ENCODE results near the gene DPH1. TPM values are rescaled to one million over a fixed set of nuclear protein-coding genes. Genes with fewer than 3 reads are reported as not detected.
"Not testable (repeated sequence)": the region's sequence is repeated elsewhere in the genome, so short reads cannot be mapped to it uniquely, and the experiment has no call there.

The DPH1 gene
- polyA plus RNA-seq, 5 donors: 38.3 to 54.3 (median 47.8) TPM

DNA sequence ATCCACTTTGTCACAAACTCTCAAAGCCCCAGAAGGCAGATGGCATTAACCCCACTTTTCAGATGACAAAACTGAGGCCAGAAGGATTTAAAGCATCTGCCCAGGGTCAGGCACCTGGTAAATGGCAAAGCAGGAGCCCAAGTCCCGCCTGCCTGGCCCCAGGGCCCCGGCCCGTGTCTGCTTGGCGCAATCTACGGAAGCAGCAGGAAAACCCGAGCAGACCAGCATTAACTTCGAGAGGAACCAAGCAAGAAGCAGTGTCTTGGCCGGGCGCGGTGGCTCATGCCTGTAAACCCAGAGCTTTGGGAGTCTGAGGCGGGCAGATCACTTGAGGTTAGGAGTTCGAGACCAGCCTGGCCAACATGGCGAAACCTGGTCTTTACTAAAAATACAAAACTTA, 26.4 kb upstream of the DPH1 start:
- DNase-seq: no peak

DNA sequence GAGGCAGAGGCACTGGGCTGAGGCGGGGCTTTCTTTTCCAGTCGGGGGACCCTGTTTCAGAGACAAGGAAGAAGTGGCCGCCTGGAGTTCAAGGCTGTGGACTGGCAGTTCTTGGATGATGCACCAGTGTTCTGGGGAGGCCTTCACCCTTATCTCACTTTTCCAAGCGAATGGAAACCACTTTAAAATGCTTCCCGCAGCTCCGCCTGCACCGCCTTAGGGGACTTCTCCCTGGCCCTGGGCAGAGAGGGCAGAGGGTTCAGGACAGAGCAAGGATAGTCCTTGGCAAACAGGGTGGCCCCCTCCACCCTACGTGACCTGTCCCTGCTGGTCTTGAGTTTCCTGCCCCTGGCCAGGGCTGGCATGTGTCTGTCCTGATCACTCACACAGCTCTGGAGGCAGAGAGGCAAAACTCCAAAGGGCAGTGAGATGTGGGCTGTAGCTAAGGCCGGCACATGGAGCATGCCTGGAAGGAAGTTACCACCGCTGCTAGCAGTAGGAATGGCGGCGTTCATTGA, 25.5 kb upstream of the DPH1 start:
- DNase-seq: no peak

DNA sequence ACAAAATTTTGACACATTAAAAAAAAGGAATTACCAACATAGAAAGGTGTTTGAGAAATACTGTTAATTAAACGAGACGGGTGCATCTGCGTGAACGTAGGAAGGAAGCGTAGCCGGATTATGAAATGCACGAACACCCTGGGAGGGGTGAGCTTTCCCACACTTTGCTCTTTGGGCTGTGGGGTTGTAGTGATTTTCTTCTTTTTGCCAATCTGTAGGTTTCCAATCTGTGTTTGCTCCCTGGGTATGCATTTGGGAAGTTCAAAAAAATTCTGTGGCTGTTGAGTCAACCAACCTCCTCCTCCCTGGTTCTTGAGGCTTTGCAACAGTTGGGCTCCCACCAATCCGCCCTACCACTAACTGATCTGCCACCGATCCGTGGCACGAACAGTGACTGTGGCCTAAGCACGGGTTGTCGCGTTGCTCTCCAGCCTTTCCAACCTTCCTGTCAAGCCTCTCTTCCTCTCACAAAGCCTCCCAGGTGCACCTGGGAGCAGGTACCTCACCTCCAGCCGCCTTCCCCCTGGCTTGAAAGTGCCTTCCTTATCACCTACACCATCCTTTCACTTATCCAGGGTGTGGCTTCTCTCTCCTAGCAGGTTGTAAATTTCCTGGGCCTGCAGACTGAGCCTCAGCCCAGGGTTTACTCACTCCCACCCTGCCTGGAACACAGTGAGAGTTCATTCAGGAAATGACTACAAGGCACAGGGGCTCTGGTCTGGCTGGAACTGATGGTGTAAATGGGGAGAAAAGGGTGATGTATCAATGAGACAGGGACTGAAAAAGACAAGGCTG, 21.4 kb upstream of the DPH1 start:
- no peak for DNase-seq

DNA sequence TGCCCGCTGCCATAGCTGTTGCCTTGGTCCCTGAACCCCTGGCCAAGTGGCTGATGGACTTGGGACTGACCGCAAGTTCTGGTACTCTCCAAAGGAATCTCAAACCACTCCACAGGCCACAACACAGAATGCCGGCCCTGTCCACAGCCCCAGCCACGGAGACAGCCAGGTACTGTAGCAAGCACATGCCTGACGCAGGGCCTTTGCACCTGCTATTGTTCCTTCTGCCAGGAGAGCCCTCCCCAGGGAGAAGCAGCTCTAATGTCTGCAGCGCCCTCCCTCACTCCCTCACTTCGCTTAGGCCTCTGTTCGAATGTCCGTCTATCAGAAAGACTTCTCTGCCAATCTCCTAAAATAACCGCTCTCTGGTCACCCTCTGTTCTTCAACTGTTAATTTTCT, 20.2 kb upstream of the DPH1 start:
- no peak for DNase-seq

DNA sequence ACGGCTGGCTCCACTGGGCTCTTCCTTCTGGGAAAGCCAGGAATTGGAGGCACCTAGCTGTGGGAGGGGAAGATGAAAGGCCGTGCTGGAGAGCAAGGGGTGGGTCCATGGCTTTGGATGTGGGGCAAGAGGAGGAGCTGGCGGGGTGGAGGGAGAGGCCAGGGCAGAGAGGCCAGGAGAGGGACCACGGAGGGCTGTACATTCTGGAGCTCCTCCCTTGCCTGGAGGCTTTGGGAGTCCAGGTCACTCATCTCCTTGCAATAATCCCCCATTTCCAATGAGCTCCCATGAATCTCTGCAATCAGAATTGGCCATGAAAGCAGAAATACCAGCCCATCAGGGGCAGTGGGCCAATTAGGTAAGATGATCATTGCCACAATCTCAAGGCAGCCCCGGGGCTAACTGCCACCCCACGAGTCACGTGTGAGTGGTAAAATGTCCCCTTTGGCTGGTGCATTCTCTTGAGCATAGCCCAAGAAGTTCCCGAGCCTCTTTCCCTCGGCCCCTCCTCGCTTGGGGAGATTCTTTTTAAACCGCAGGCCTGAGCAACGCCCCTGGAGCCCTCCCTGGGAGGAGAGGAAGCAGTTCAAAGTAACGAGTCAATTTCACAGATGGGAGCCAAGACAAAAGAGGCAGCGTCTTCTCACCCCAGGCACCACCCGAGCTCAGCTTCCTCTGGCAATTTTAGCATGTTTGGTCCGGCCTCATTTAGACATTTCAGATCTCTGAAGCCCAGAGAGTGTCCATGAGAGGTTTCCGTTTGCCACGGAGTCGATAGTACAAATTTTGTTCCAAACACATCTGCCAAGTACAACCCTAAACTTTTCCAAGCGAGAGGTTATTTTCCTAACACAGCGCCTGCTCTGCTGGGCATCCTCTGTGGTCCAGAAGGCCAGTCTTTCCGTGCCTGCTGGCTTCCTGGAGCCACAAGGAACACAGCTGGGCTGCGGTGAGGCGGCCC, 18.3 kb upstream of the DPH1 start:
- no peak for DNase-seq

DNA sequence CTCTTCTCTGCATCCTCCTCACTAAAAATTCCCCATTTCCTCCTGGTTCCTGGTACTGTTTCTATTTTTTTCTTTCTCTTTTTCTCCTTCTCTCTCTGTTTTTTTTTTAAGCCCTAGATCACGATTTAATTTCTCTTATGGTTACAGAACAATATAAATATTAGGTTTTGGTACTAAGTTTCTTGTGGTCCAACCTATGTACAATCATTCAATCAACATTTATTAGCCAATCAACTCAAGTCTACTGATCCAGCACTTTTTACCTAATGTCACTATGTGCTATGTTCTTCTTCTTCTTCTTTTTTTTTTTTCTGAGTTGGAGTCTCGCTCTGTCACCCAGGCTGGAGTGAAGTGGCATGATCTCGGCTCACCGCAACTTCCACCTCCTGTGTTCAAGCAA, 17.5 kb upstream of the DPH1 start:
- no peak for DNase-seq

DNA sequence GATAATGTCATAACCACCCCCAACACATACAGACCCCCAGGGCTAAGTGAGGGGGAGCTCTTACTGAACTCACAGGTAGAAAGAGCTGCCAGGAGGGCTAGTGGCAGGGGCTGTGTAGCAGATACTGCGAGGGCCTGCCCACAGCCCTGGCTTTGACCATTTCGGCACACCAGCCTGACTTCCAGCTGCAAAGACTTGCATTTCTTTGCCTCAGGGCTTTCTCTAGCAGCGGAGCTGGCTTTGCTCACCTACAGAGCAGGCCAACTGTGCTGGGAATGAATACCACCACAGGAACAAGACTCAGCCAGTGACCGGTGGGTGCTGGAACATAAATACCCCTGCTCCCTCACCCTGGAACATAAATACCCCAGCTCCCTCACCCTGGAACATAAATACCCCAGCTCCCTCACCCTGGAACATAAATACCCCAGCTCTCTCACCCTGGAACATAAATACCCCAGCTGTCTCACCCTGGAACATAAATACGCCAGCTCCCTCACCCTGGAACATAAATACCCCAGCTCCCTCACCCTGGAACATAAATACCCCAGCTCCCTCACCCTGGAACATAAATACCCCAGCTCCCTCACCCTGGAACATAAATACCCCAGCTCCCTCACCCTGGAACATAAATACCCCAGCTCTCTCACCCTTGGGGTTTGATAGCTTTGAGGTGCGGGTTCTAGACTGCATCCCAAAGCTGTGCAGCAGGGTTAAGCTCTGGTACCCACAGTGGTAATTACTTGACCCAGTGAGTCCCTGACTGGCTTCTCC, 16.5 kb upstream of the DPH1 start:
- not testable (repeated sequence) for DNase-seq

DNA sequence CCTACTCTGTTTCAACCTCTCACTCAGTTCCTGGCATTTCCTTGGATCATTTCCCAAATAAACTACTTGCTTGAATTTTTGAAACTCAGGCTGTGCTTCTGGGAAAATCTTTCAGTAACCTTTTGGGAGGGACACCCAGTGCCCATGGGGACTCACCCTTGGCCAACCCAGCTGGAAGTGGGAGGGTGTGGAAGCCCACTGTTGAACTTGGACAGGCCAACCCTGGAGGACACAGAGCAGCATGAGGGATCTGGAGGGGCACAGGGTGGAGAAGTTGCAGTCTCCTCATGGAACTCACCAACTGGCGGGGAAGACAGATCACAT, 16.0 kb upstream of the DPH1 start:
- DNase-seq: no peak

DNA sequence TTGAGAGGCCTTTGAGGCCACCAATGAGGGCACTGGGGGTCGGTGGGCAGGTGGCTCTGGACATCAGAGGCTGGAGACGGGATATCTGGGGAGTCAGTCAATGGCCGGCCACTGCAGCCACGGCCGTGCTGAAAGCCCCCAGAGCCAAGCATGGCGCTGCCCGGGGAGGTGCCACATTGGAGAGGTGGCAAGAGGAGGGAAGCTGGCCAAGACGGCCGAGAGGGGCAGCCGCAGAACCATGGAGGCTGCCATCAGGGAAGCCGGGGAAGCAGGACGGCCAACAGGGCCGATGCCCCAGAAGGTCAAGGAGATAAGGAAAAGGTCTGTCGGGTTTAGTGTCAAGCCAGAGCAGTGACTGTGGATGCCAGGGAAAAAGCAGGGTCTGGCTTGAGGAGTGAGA, 14.6 kb upstream of the DPH1 start:
- DNase-seq: no peak

DNA sequence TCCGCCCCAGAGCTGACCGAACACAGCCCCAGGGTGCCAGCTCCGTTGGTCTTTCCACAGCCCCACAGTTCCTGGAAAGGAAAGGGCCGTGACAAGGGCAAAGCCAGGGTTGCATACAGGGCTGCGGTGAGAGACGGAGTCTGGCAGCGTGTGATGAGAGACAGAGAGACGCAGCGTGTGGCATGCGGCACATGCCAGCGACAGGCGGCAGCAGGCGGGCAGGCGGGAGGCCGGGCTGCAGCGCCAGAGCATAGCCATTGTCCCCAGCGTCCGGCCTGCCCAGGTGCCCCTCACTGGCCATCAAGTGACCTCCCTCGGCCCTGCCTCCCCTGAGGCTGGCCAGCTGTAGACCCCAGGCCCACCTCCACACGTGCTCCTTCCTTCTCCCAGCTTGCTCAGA, 13.5 kb upstream of the DPH1 start:
- no peak for DNase-seq

DNA sequence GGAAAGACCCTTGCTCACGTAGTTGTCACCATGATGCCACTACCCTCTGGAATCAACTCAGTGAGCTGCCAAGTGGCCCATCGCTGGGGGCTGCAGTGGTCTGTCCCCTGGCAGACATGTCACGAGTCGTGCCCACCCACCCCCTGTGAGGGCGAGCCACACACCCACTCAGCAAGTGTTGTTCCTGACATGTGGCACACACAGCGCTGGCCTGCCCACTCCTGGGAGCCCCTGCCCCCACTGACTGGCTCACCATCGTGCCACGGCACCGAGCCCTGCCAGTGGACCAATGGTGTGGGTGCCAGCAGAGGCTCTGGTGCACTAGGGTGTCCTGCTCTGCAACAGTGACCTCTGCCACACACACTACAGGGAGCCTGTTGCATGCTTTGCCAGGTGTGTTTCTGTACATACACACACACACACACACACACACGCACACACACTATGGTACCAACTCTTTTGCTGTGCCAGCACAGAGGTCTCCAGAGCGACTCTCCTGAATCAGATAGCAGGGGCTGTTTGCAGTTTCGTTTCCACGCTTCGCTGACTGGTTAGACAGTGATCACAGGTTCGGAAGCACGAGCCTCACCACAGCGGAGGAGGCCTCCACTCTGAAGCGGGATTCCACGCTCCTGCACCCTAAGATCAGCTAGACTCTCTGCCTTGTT, 12.5 kb upstream of the DPH1 start:
- DNase-seq: no peak

DNA sequence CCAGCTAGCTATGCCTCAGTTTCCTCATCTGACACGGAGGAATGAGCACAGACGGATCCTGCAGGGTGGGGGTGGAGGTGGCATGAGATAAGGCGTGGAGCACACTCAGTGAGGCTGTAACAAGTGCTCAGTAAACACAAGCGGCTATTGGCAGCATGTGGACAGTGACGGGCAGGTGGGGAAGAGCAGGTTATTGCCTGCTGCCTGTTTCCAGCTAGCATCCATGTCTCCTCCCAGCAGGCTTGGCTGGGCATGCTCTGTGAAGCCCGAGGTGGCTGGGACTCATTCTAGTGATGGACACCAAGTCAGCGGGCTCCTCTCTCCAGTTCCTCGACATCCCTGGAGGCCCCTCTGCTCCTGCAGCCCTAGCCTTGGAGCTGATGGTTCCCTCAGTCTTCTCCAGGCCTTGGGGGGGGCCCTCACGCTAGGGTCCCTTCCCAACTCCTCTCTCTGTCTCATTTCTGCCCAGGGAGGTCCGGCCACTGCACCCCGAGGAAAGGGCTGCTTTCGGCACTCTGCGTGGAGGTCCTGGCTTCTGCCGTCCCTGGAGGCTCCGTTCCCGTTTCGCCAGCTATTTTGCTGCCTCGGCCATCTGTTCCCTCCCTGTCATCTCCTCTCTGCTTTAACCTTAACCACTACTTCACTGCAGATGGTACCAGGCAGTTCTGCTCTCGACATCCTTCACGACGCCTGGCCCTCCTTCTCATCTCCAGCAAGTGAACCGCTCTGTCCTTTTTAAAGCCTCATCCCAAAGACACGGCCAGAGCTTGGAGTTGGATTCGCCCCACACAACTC, 11.0 kb upstream of the DPH1 start:
- DNase-seq: no peak

DNA sequence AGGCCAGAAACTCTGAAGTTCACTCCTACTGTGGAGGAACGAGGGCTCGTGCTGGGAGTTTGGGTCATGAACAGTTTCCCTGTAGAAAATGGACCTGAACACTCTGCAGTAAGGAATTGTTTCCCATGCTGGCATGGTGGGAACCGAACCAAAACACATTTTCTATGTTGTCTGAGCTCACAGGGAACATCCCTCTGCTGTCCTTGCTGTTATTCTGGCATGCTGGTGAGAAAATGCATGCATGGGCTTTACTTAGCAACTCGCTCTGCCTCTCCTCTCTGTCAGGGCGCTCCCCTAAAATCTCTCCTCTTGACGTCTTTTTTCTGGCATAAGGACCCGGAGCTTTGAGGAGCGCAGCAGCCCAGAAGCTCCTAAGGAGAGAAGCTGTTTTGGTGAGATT, 10.2 kb upstream of the DPH1 start:
- DNase-seq: no peak

DNA sequence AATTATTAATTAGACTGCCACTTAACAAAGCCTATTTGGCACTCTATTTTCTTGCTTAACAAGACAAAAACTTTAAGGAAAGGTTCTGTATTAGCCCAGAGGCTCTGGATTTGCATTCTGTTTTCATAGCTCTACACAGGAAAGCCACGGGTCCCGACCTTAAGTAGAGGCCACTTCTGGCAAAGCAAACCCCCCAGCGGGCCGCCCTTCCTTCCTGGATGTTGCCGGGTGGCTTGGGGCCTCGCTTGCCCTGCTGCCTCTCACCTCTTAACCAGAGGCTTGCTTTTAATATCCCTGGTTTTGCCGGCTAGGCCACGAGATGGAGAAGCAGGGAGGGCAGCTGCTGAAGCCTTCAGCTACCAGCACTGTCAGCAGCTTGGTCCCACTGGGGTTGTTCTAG, 9.2 kb upstream of the DPH1 start:
- no peak for DNase-seq

DNA sequence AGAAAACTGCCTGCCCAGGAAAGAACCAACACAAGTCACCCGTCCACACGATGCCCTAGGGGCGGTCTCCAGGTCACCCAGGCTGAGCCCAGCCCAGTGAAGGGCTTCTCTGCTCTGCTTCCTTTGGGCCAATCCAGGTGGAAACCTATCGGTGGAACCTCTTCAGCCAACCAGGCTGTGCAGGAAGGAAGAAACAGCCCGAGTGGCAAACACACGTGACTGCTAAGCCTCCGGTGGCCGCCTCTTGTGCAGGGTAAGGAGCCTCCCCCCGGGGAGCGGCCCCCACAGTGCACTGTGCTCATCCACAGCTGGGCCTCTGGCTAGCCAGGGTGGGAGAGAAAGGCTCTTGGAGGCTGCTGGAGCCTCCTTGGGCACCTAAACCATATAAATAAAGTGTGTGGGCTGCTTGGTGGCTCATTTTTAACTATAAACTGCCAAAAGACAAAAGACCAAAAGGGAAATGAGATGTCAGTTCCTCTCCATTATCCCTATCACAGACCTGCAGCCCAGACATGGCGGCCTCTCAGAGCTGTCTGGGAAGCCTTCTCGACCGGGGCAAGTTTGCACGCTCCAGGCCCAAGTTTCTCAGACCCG, 7.2 kb upstream of the DPH1 start:
- no peak for DNase-seq

DNA sequence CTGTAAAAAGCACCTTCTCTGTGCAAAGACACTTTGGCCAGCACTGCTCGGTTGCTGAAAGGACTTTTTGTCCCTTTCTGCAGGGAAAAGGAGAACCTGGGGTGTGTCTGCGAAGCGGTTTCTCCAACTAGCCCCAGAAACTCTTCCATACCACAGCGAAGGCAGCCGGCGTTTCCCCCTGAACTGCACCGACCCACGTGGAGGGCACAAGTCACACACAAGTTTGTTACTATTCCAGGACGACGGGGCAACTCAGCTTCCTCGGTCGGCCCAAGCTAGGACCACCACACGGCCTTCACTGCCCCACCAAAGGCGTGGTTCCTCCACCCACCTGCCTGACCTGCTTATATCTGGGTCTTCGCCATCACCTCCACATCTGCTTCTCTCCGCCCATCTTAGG, 6.7 kb upstream of the DPH1 start:
- DNase-seq: no peak

DNA sequence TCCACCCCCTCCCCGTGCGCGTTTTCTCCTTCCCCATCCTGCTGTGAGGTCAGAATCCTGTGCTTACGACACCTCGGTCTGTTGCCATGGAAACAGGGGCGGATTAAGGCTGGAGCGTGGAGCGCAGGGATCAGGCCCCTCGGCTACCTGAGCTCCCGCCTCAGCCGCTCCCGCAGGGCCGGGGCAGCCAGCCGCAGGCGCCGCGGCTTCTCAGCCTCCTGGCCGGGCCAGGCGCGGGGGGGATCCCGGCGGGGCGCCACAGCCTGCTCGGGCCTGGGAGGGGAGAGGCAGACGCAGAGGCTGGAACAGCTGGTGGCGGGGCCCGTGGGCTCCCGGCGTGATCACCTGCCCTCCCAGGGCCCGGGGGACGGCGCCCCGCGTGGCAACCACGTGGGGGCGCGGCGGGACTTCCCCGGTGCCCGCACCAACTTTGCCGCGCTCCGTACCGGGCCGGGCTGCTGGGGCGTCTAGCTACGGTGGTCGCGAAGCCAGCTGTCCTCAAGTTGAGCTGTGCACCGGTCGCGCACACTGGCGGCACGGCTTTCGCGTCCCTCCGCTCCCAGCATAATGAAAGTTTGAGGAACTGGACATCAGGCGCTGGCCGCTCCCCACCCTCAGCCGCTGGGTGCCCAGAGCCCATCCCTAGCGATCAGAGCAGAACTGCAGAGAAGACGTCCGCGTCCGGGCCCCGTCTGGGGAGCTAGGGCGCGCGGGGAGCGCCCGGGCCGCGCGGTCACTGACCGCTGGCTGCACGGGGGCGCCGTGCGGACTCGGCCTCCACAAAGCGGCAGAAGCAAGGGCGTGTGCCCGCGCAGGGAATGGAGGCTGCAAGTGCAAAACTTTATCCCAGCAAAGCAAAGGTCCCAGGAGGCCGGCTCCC, 6.0 kb upstream of the DPH1 start:
- peak; percentile 52 to 53 for DNase-seq

DNA sequence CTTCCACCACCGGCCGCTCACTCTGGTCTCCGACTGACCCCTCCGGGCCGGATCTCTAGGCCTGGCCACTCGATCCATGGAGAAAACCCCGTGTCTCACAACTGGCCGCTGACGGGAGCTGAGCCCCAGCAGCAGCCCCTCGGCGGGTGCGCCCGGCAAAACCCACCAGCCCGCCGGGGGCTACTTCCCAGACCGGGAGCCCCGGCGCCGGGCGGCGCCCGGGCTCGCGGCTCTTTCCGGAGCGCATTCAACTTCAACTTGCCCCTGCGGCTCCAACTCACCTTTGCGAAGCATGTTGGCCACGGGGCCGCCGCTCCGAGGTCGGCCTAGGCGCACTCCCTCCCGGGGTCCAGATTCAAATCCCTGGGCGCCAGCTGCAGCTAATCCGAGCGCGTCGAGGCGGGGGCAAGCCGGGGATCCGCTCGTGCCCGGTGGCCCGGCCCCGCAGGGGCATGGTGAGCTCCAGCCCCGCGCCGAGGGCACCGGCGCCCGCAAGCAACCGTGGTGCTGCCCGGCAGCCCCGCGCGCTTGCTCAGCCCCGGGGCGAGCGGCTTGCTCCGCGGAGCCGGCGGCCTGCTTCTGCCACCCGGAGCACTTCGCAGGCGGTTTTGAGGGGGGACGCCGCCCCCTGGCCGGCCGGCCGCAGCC, 5.3 kb upstream of the DPH1 start:
- no peak for DNase-seq

DNA sequence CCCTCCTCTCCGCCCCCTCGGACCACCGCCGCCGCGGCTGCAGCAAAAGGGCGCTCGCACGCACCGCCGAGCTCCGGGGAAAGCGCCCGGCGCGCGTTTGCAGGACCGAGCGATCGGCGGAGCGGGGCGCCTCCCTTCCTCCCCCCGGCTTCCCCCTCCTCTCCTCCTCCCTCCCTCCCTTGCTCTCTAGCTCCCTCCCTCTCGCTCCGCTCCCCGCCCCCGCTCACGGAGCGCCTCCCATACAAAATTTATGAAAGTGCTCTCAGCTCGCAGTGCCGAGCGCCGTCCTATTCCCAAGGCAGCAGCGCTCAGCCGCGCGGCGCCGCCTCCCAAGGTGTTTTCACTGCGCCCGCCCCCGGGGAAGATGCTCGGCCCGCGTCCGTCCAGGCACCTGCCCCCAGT, 4.7 kb upstream of the DPH1 start, which contains the start of gene RTN4RL1:
Gene RTN4RL1 (minus strand): TSS at position 115 of the 402 bp plus-strand sequence. CDS start 469 bp downstream, outside the sequence.
- DNase-seq: no peak

All from right lung (tissue), 5 donors.